ENCODE data around the gene RNASE4. TPM values are rescaled to one million over a fixed set of nuclear protein-coding genes. Genes with fewer than 3 reads are reported as not detected.

The RNASE4 gene
- total RNA-seq, 2 donors from 2014 or later, result 15.9 to 20.8 TPM

Other genes starting within 250 kb of the RNASE4 start
- under 1 TPM; 0.34 to 0.77 TPM for gene KLHL33, start 248.4 kb upstream of the RNASE4 start, total RNA-seq
- 10 to 100 TPM; 15.4 to 23.5 TPM for gene OSGEP, start 229.7 kb upstream of the RNASE4 start, total RNA-seq
- 10 to 100 TPM; 68.3 to 91.5 TPM for gene APEX1, start 229.3 kb upstream of the RNASE4 start, total RNA-seq
- gene PIP4P1, start 223.1 kb upstream of the RNASE4 start, total RNA-seq, result 10 to 100 TPM; 19.5 to 23.2 TPM
- 10 to 100 TPM; 10.8 to 29.4 TPM for gene PNP, start 215.2 kb upstream of the RNASE4 start, total RNA-seq
- gene RNASE10, start 179.0 kb upstream of the RNASE4 start, total RNA-seq, result under 1 TPM; 0.27 to 0.34 TPM
- gene RNASE9, start 123.5 kb upstream of the RNASE4 start, total RNA-seq, result not detected
- gene RNASE11, start 96.6 kb upstream of the RNASE4 start, total RNA-seq, result not detected
- gene RNASE12, start 93.2 kb upstream of the RNASE4 start, total RNA-seq, result not detected
- not detected for gene OR6S1, start 42.9 kb upstream of the RNASE4 start, total RNA-seq
- gene ANG, start 4.2 kb downstream of the RNASE4 start, total RNA-seq, result 10 to 100 TPM in 1 of 2 donors, 1 to 10 TPM in 1; 7.1 to 13.0 TPM
- gene EDDM3A, start 61.3 kb downstream of the RNASE4 start, total RNA-seq, result not detected
- gene EDDM3B, start 83.8 kb downstream of the RNASE4 start, total RNA-seq, result not detected
- 10 to 100 TPM in 1 of 2 donors, 1 to 10 TPM in 1; 6.9 to 16.1 TPM for gene RNASE6, start 96.7 kb downstream of the RNASE4 start, total RNA-seq
- 100 to 1,000 TPM; 295 to 632 TPM for gene RNASE1, start 118.3 kb downstream of the RNASE4 start, total RNA-seq
- gene RNASE3, start 206.8 kb downstream of the RNASE4 start, total RNA-seq, result not detected